Activated CD4-positive, alpha-beta T cell treated with anti-CD3 and anti-CD28 coated beads for 36 hours (primary cell): ENCODE measurements around the gene ALDH6A1. TPM values are rescaled to one million over a fixed set of nuclear protein-coding genes. Genes with fewer than 3 reads are reported as not detected.
A peak's percentile ranks its signal among the peaks of the same experiment; 100 is the strongest.

Experiments used
- ATAC-seq: fragments of 200-7000 bp; cut with Tn5 transposase; one replicate; pipeline ENCODE4 v1.10.0; 2021; ENCODE audit warnings: mild to moderate bottlenecking, moderate library complexity
- CTCF ChIA-PET: fragments of 350-600 bp; sonication (Branson Sonifier 250); formaldehyde crosslinking; loops from one replicate; lab custom pipeline; 2021; ENCODE audit warnings: antibody characterized with exemption; lab: Charles Lee
- POLR2A ChIA-PET: fragments of 350-600 bp; sonication (Branson Sonifier 250); formaldehyde crosslinking; loops from one replicate; lab custom pipeline; 2021; ENCODE audit warnings: antibody characterized with exemption, inconsistent platforms; lab: Charles Lee
- DNase-seq: peaks from one replicate; pipeline ENCODE4 v3.0.0-alpha.2; 2020
- H3K27ac Mint-ChIP-seq: one replicate; pipeline ENCODE4 v1.8.0; 2021; ENCODE audit warnings: mixed read lengths
- H3K27me3 Mint-ChIP-seq: one replicate; pipeline ENCODE4 v1.8.0; 2021; ENCODE audit warnings: mixed read lengths
- H3K36me3 Mint-ChIP-seq: one replicate; pipeline ENCODE4 v1.8.0; 2021; ENCODE audit warnings: low read depth, mixed read lengths
- H3K4me1 Mint-ChIP-seq: one replicate; pipeline ENCODE4 v1.8.0; 2021; ENCODE audit warnings: mixed read lengths
- H3K4me3 Mint-ChIP-seq: one replicate; pipeline ENCODE4 v1.8.0; 2021; ENCODE audit warnings: mild to moderate bottlenecking, moderate library complexity, mixed read lengths
- H3K9me3 Mint-ChIP-seq: one replicate; pipeline ENCODE4 v1.8.0; 2021; ENCODE audit warnings: low read depth, mixed read lengths
- intact Hi-C, 2 experiments: fragments of 100-400 bp; cut with DNase I in 1 of 2; cut with micrococcal nuclease in 1 of 2; formaldehyde crosslinking; loops; one replicate each; pipeline versions ENCODE4 v1.14.2 to v1.15.1; 2022 to 2024; cut with DNase I, micrococcal nuclease
- total RNA-seq, 2 experiments: library from RNA; stranded (reverse); gene quantifications; one replicate each; pipeline ENCODE4 v1.2.3, GENCODE V29; 2021

The ALDH6A1 gene
- total RNA-seq, 2 experiments from 2014 or later, result 17.2 to 24.6 TPM

DNA sequence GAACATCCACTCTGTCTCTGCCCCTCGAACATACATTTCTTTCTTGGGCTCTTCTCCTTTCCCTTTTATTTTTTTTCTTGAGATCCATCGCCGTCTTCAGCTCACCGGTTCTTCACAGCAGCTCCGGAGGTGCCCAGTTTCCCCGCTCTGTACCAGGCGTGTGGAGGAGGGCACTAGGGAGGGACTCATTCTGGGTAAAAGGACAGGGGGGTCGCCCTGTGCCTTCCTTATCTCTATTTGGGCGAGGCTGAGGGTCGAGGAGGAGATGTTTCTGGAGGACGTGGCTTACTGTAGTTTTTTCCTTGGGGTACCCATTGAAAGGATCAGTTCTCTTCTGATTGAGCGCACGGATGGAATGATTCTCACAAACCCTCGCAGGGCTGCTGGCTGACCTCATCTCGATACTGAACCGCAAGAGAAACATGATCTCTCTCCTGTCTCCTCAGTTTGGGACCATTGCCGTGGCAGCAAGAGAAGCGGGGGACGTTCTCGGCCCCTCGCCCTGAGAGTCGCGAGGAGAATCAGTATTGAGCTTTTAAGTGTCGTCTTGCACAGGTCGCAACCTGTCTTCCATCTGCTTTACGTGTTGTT lies 889 bp upstream of the ALDH6A1 start:
- POLR2A ChIA-PET, result interaction anchor here (0.6 to 0.7 kb wide), 9 partner anchors 10 to 1695 kb away, joined by 3 to 6 read pairs (median 3); no protein-coding TSS in a partner anchor
- intact Hi-C loops, result loop anchor here (1.0 to 10.0 kb wide), 7 partner anchors 62 to 1030 kb away; partner anchors contain the start of genes EIF2B2 (in 1 of the 2), RBM25 (in 1 of the 2) and YLPM1 (in 1 of the 2)
- Mint-ChIP-seq H3K36me3 (peaks cover 4% of the 10 kb centered on the region), H3K9me3 (no peaks in the 10 kb centered on the region), H3K4me1 (peaks cover 32% of the 10 kb centered on the region), H3K27ac (peak overlapping the region; percentile 95), H3K4me3 (peak overlapping the region; percentile 95), H3K27me3 (no peaks in the 10 kb centered on the region)
- CTCF ChIA-PET, result interaction anchor here (0.6 to 0.7 kb wide), 2 partner anchors 214 to 514 kb away, joined by 3 read pairs; no protein-coding TSS in a partner anchor
- DNase-seq, result peak; percentile 63
- peak; percentile 4 for ATAC-seq

- intact Hi-C loops, result loop anchor here (1.0 to 10.0 kb wide), 19 partner anchors 65 to 1029 kb away; partner anchors contain the start of genes BBOF1 (in 2 of the 2), COQ6 (in 2 of the 2), ENTPD5 (in 2 of the 2) and FAM161B (in 2 of the 2)
- ChIA-PET CTCF (interaction anchor here (0.6 to 1.1 kb wide), 7 partner anchors 10 to 438 kb away, joined by 3 to 6 read pairs (median 3); no protein-coding TSS in a partner anchor), POLR2A (interaction anchor here (0.6 to 1.1 kb wide), 3 partner anchors 325 to 1047 kb away, joined by 3 to 6 read pairs (median 3); partner anchors contain the start of gene NUMB)
- Mint-ChIP-seq H3K4me1 (peaks cover 26% of the 10 kb centered on the region), H3K27me3 (no peaks in the 10 kb centered on the region), H3K4me3 (peak overlapping the region; percentile 95), H3K9me3 (no peaks in the 10 kb centered on the region), H3K36me3 (peaks cover under 1% of the 10 kb centered on the region), H3K27ac (peak overlapping the region; percentile 95)
- no peak for ATAC-seq
- no peak for DNase-seq
Observed at GRCh38 chr14:74083784-74084276, 423 bp downstream of the ALDH6A1 start.

DNA sequence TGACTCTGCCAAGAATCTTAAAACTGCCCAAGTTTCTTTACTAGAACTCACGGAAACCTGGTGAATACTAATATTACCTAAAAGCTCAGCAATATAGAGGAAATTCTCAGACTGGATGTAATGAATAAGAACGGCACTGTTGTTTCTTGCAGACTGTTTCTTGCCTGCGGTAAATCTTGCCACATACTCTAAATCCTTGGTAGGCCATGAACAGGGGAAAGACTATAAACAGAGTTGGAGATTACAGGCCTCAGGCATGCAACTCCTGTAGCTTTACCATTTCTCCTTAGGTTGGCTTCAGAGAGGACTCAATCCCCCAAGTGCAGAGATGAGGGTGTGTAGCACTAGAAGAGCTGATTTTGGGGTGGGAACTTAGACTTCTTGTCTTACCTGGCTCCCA lies 1.1 kb downstream of the ALDH6A1 start:
- intact Hi-C loops, result loop anchor here in 1 of 2 experiments (5.0 to 10.0 kb wide), 3 partner anchors 338 to 1028 kb away; partner anchors contain the start of genes AREL1, FCF1 and RBM25
- DNase-seq (no peak), ATAC-seq (no peak)
- no peaks in the 10 kb centered on the region for H3K36me3 Mint-ChIP-seq
- POLR2A ChIA-PET, result interaction anchor here (0.6 kb wide), 1 partner anchor 326 kb away, joined by 6 read pairs; no protein-coding TSS in a partner anchor
- no peaks in the 10 kb centered on the region for H3K27me3 Mint-ChIP-seq
- peaks cover 24% of the 10 kb centered on the region for H3K4me1 Mint-ChIP-seq
- peak overlapping the region; percentile 95 for H3K27ac Mint-ChIP-seq
- no peaks in the 10 kb centered on the region for H3K9me3 Mint-ChIP-seq
- CTCF ChIA-PET, result interaction anchor here (0.6 to 1.0 kb wide), 3 partner anchors 29 to 173 kb away, joined by 3 to 6 read pairs (median 4); no protein-coding TSS in a partner anchor
- H3K4me3 Mint-ChIP-seq, result peak overlapping the region; percentile 95

GRCh38 chr14:74081491-74081890 lies 2.8 kb downstream of the ALDH6A1 start:
- DNase-seq (no peak), ATAC-seq (no peak)
- H3K4me1 Mint-ChIP-seq, result peaks cover 22% of the 10 kb centered on the region
- H3K9me3 Mint-ChIP-seq, result no peaks in the 10 kb centered on the region
- CTCF ChIA-PET, result interaction anchor here (1.3 kb wide), 1 partner anchor 43 kb away, joined by 3 read pairs; no protein-coding TSS in a partner anchor
- no peaks in the 10 kb centered on the region for H3K27me3 Mint-ChIP-seq
- intact Hi-C loops, result loop anchor here in 1 of 2 experiments (5.0 to 10.0 kb wide), 3 partner anchors 337 to 1027 kb away; partner anchors contain the start of genes AREL1, FCF1 and RBM25
- POLR2A ChIA-PET, result no interaction called here
- H3K4me3 Mint-ChIP-seq, result no peak overlapping the region
- H3K36me3 Mint-ChIP-seq, result no peaks in the 10 kb centered on the region
- no peak overlapping the region for H3K27ac Mint-ChIP-seq

DNA sequence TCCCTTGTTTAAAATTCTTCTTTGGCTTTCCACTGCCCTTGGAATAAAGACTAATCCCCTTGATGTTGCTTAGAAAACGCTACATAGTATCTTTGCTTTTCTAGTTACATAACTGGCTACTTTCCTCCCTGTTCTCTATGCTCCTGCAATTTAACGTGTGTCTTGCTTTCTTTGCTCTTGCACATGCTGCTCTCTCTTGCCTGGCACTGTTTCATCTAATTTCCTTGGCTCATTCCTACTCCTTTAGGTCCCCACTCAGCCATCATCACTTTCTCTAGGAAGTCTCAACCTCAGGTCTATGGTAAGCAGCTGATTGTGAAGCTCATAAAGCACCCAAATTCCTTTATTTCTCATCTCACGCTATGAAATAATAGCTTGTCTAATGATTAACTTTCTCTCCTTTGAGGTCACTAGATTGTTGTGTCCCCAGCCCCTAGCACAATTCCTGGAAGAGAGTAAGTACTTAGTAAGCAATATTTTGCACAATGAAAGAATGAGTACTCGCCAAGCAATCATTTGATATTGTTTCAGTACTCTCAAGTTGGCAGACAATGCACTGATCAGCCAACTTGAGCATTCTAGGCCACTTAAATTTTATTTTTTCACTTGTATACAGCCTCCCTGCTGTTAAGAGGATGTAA lies 3.3 kb downstream of the ALDH6A1 start:
- Mint-ChIP-seq H3K9me3 (no peaks in the 10 kb centered on the region), H3K27ac (no peak overlapping the region), H3K4me1 (peaks cover 17% of the 10 kb centered on the region), H3K27me3 (no peaks in the 10 kb centered on the region), H3K4me3 (no peak overlapping the region), H3K36me3 (no peaks in the 10 kb centered on the region)
- ATAC-seq (no peak), DNase-seq (no peak)
- intact Hi-C loops, result loop anchor here in 1 of 2 experiments (5.0 to 10.0 kb wide), 3 partner anchors 336 to 1026 kb away; partner anchors contain the start of genes AREL1, FCF1 and RBM25
- POLR2A ChIA-PET, result no interaction called here
- CTCF ChIA-PET, result interaction anchor here (0.7 to 1.3 kb wide), 2 partner anchors 18 to 42 kb away, joined by 3 read pairs; no protein-coding TSS in a partner anchor

GRCh38 chr14:74077401-74077800 lies 6.9 kb downstream of the ALDH6A1 start:
- Mint-ChIP-seq H3K4me1 (no peaks in the 10 kb centered on the region), H3K27ac (no peak overlapping the region), H3K4me3 (no peak overlapping the region), H3K36me3 (peaks cover under 1% of the 10 kb centered on the region), H3K27me3 (no peaks in the 10 kb centered on the region), H3K9me3 (no peaks in the 10 kb centered on the region)
- POLR2A ChIA-PET, result interaction anchor here (0.5 kb wide), 1 partner anchor 21 kb away, joined by 3 read pairs; no protein-coding TSS in a partner anchor
- ATAC-seq (no peak), DNase-seq (no peak)
- CTCF ChIA-PET, result no interaction called here
- intact Hi-C loops, result no loop called here

DNA sequence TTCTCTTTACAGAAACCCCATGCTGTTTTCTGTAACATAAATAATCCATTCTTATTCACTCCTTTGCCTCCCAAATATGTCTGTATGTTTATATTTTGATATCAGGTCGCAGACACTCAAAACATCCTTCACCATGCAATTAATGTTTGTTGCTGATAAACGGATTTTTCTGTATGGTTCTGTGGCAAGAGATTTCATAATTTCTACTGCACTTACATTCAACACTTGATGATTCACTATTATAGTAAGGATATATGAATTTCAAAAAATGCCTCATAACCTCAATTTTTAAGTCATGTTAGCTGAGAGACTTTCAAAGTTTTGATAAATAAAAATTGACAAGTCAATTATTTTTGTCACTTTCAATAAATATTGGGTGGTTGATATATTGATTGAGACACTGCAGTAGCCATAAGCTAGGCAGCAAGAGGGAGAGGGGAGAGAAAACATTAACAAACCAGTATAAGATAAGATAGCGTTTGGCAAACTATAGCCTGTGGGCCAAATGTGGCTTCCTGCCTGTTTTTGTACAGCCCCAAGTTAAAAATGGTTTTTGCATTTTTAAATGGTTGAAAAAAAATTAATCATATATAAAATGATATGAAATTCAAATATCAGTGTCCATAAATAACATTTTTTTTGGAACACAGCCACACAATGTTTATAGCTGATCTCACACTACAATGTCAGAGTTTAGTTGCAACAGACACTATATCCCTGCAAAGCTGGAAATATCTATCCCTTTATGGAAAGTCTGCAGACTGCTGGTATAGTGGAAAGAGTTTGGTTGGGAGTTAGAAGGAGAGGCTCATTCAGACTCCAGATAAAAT lies 18.3 kb downstream of the ALDH6A1 start:
- no peak for DNase-seq
- no peak overlapping the region for H3K4me3 Mint-ChIP-seq
- ChIA-PET CTCF (no interaction called here), POLR2A (no interaction called here)
- intact Hi-C loops, result no loop called here
- ATAC-seq, result no peak
- no peak overlapping the region for H3K27ac Mint-ChIP-seq
- no peaks in the 10 kb centered on the region for H3K27me3 Mint-ChIP-seq
- no peaks in the 10 kb centered on the region for H3K4me1 Mint-ChIP-seq
- H3K9me3 Mint-ChIP-seq, result no peaks in the 10 kb centered on the region
- H3K36me3 Mint-ChIP-seq, result peaks cover 22% of the 10 kb centered on the region

GRCh38 chr14:74064883-74065282 lies 19.4 kb downstream of the ALDH6A1 start:
- intact Hi-C loops, result no loop called here
- ATAC-seq (no peak), DNase-seq (no peak)
- H3K4me1 Mint-ChIP-seq, result no peaks in the 10 kb centered on the region
- H3K36me3 Mint-ChIP-seq, result peaks cover 23% of the 10 kb centered on the region
- CTCF ChIA-PET, result no interaction called here
- H3K27me3 Mint-ChIP-seq, result no peaks in the 10 kb centered on the region
- H3K27ac Mint-ChIP-seq, result no peak overlapping the region
- H3K4me3 Mint-ChIP-seq, result no peak overlapping the region
- POLR2A ChIA-PET, result no interaction called here
- H3K9me3 Mint-ChIP-seq, result no peaks in the 10 kb centered on the region

- DNase-seq (no peak), ATAC-seq (no peak)
- ChIA-PET CTCF (no interaction called here), POLR2A (no interaction called here)
- H3K36me3 Mint-ChIP-seq, result peaks cover 26% of the 10 kb centered on the region
- no peaks in the 10 kb centered on the region for H3K27me3 Mint-ChIP-seq
- H3K27ac Mint-ChIP-seq, result no peak overlapping the region
- no peaks in the 10 kb centered on the region for H3K4me1 Mint-ChIP-seq
- no peak overlapping the region for H3K4me3 Mint-ChIP-seq
- H3K9me3 Mint-ChIP-seq, result no peaks in the 10 kb centered on the region
- intact Hi-C loops, result no loop called here
Observed at GRCh38 chr14:74064426-74064825, 19.8 kb downstream of the ALDH6A1 start.

DNA sequence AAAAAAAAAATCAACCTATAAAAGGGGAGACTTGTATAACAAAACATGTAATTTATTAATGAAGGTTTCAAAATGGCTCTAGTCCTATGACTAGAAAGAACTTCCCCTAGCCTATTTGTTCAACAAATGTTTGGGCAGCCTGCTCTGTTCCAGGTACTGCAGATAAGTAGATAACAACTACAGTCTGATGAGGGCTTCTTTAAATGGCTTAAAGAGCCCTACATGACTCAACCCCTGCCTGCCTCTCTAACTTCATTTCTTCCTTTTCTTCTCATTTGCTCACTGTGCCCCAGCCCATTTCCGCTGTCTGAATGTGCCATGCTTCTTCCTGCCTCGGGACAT lies 21.5 kb downstream of the ALDH6A1 start:
- peaks cover 24% of the 10 kb centered on the region for H3K36me3 Mint-ChIP-seq

More for the DNA sequence above, 21.5 kb downstream of the ALDH6A1 start:
- Mint-ChIP-seq H3K9me3 (no peaks in the 10 kb centered on the region), H3K4me3 (no peak overlapping the region), H3K4me1 (no peaks in the 10 kb centered on the region), H3K27me3 (no peaks in the 10 kb centered on the region), H3K27ac (no peak overlapping the region)
- ATAC-seq (no peak), DNase-seq (no peak)
- ChIA-PET CTCF (no interaction called here), POLR2A (no interaction called here)
- intact Hi-C loops, result no loop called here
